ENCODE data around the gene FAM193A.

- TF ChIP-seq GATA1 (IDR thresholded peaks at IDR 0.05; ENCODE audit: low read depth, low read length) = no peak
- no peak for TF ChIP-seq POLR2A (IDR thresholded peaks at IDR 0.05; ENCODE audit: low read length)
Measured at GRCh38 chr4:2672082-2672481, 135.6 kb downstream of the FAM193A start.

Data from erythroblast (primary cell).